Measurements from ENCODE around the gene FMO3.

Gene FMO3

DNA sequence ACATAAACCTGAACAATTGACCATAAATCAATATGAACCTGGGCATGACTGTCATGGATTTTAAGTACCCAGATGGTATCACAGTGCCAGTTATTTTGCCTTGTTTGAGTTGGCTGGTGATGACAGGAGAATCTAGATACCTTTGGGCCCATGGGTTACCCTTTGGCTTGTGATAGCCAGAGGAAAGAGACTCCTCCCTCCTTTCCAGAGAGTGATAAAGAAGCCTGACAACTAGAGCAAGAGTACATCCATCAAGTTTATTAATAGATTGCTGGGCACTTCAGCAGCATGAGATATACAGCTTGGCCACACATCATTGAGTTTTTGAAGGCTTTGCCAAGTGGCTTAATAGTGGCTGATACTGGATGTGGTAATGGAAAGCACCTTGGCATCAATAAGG, 6.6 kb upstream of the FMO3 start:
- Histone ChIP-seq H3K9me3 (no peaks in the 10 kb centered on the region), H3K4me1 (ENCODE audit: control insufficient read depth in 1 of 2, insufficient read depth in 1 of 2, low read depth in 1 of 2, low read length in 1 of 2) (no peaks in the 10 kb centered on the region), H3K4me3 (ENCODE audit: low read depth in 1 of 2, low read length in 1 of 2) (no peak overlapping the region), H3K36me3 (no peaks in the 10 kb centered on the region), H3K27me3 (no peaks in the 10 kb centered on the region), H3K27ac (no peak overlapping the region)
- TF ChIP-seq, protein P1, sequence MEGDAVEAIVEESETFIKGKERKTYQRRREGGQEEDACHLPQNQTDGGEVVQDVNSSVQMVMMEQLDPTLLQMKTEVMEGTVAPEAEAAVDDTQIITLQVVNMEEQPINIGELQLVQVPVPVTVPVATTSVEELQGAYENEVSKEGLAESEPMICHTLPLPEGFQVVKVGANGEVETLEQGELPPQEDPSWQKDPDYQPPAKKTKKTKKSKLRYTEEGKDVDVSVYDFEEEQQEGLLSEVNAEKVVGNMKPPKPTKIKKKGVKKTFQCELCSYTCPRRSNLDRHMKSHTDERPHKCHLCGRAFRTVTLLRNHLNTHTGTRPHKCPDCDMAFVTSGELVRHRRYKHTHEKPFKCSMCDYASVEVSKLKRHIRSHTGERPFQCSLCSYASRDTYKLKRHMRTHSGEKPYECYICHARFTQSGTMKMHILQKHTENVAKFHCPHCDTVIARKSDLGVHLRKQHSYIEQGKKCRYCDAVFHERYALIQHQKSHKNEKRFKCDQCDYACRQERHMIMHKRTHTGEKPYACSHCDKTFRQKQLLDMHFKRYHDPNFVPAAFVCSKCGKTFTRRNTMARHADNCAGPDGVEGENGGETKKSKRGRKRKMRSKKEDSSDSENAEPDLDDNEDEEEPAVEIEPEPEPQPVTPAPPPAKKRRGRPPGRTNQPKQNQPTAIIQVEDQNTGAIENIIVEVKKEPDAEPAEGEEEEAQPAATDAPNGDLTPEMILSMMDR (IDR thresholded peaks at IDR 0.05): no peak

DNA sequence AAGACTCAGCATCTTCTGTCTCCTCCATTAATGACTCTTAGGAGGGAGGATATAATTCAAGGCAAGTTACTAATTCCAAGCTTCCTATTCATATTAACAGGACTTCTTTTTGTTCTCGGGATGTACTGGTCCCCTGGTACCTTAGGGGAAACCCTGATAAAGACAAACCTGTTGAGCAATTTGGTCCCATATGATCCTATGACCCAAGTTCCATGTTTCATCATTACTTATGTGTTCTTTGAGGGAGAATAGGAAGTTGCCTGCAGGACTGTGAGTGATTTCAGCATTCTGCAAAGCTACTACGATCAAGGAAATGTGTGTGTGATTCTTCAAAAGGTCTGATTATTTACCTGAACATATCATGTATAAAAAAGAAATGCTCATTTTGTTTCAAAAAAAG, 5.8 kb upstream of the FMO3 start:
- Histone ChIP-seq H3K27me3 (no peaks in the 10 kb centered on the region), H3K9me3 (no peaks in the 10 kb centered on the region), H3K36me3 (no peaks in the 10 kb centered on the region), H3K27ac (no peak overlapping the region), H3K4me1 (ENCODE audit: control insufficient read depth in 1 of 2, insufficient read depth in 1 of 2, low read depth in 1 of 2, low read length in 1 of 2) (no peaks in the 10 kb centered on the region), H3K4me3 (ENCODE audit: low read depth in 1 of 2, low read length in 1 of 2) (no peak overlapping the region)
- TF ChIP-seq, protein P1 (IDR thresholded peaks at IDR 0.05): no peak

DNA sequence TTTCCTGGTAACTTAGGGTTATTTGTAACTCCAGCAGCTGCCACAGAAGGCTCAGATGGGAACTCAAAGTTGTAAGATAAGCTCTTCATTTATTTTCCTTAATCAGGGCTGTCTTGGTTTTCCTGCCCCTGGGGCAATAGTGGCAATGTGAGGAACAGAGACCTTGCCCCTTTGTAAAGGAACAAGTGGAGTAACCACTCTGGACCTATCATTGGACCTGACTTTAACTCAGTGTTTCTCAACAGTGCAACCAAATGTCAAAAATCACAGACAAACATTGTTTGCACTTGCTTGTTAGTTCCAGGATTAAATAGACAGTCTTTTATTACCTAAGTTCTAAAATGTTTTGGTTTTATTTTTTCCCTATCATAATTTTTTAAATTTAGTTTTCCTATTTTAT, 2.8 kb upstream of the FMO3 start:
- Histone ChIP-seq H3K27ac (no peak overlapping the region), H3K27me3 (no peaks in the 10 kb centered on the region), H3K9me3 (no peaks in the 10 kb centered on the region), H3K4me3 (ENCODE audit: low read depth in 1 of 2, low read length in 1 of 2) (no peak overlapping the region), H3K36me3 (no peaks in the 10 kb centered on the region), H3K4me1 (ENCODE audit: control insufficient read depth in 1 of 2, insufficient read depth in 1 of 2, low read depth in 1 of 2, low read length in 1 of 2) (no peaks in the 10 kb centered on the region)
- TF ChIP-seq, protein P1 (IDR thresholded peaks at IDR 0.05): no peak

DNA sequence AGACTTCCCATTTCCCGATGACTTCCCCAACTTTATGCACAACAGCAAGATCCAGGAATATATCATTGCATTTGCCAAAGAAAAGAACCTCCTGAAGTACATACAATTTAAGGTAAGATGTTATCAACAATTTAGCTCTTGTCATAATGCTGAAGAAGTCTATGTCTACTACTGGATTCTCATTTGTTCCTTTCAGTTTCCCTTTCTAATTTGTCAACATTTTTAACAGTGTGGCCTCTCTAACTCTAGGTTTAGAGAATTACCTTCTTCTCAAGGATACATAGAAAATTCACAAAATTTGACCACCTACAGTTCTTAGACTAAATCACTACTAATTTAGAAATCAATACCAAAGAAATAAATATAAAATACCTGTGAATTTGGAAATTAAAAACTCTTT, 13.2 kb downstream of the FMO3 start:
- TF ChIP-seq, protein P1 (IDR thresholded peaks at IDR 0.05): no peak
- H3K27me3 ChIP-seq: no peaks in the 10 kb centered on the region
- H3K9me3 ChIP-seq: no peaks in the 10 kb centered on the region
- no peak overlapping the region for H3K4me3 ChIP-seq (ENCODE audit: low read depth in 1 of 2, low read length in 1 of 2)
- no peaks in the 10 kb centered on the region for H3K36me3 ChIP-seq
- no peaks in the 10 kb centered on the region for H3K4me1 ChIP-seq (ENCODE audit: control insufficient read depth in 1 of 2, insufficient read depth in 1 of 2, low read depth in 1 of 2, low read length in 1 of 2)
- no peak overlapping the region for H3K27ac ChIP-seq

DNA sequence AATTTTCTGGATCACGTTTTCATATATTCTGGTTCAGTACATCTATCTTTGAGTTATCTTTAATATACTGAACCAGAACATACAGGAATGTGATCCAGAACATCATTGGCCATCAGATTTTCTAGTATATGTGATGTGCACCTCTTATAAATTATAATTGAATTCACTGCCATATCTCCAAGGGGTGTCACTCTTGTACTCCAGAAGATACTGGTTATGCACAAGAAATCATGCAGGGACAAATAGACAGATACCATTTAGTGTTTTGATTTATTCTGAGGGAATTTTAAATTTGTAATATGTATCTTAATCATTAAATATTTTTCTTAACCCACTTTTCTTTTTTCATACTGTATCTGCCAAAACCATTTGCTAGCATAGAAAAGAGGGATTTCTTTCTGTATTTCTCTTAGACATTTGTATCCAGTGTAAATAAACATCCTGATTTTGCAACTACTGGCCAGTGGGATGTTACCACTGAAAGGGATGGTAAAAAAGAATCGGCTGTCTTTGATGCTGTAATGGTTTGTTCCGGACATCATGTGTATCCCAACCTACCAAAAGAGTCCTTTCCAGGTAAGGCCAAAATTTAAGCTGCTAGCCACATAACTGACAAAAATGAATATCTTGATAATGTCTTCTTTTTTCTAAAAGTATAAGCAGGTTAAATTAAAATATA, 16.7 kb downstream of the FMO3 start:
- H3K36me3 ChIP-seq: no peaks in the 10 kb centered on the region
- H3K4me3 ChIP-seq (ENCODE audit: low read depth in 1 of 2, low read length in 1 of 2): no peak overlapping the region
- no peaks in the 10 kb centered on the region for H3K9me3 ChIP-seq
- TF ChIP-seq, protein P1 (IDR thresholded peaks at IDR 0.05): no peak
- no peaks in the 10 kb centered on the region for H3K27me3 ChIP-seq
- no peaks in the 10 kb centered on the region for H3K4me1 ChIP-seq (ENCODE audit: control insufficient read depth in 1 of 2, insufficient read depth in 1 of 2, low read depth in 1 of 2, low read length in 1 of 2)
- no peak overlapping the region for H3K27ac ChIP-seq
